Gastroesophageal sphincter (tissue), 4 donors: ENCODE data around the gene AMER2. TPM values are rescaled to one million over a fixed set of nuclear protein-coding genes. Genes with fewer than 3 reads are reported as not detected.

Experiments
- ATAC-seq: fragments of 150-250 bp; one replicate; pipeline ENCODE4 v1.9.1; 2016; ENCODE audit warnings: mild to moderate bottlenecking, moderate library complexity
- H3K27ac ChIP-seq, 4 donors: fragments of 200-600 bp; sonication (generic) in 3 of 4; 1 replicate in 3 of 4; 2 replicates in 1 of 4; pipeline ENCODE4 v1.5.1; 2016 to 2019
- H3K27me3 ChIP-seq: fragments of 200-600 bp; sonication (generic); one replicate; pipeline ENCODE4 v1.5.1; 2019
- H3K36me3 ChIP-seq, 2 donors: fragments of 200-600 bp; sonication (generic); one replicate each; pipeline ENCODE4 v1.5.1; 2019; ENCODE audit warnings: control low read depth in 1 of 2
- H3K4me1 ChIP-seq, 3 donors: fragments of 200-600 bp; sonication (generic); 1 replicate in 2 of 3; 2 replicates in 1 of 3; pipeline ENCODE4 v1.5.1; 2016 to 2019; ENCODE audit warnings: control low read depth in 2 of 3
- H3K4me3 ChIP-seq, 2 donors: fragments of 200-600 bp; sonication (generic); one replicate each; pipeline ENCODE4 v1.5.1; 2019; ENCODE audit warnings: mild to moderate bottlenecking in 1 of 2, moderate library complexity in 1 of 2
- H3K9me3 ChIP-seq, 3 donors: fragments of 200-600 bp; sonication (generic); one replicate each; pipeline ENCODE4 v1.5.1; 2017 to 2019; ENCODE audit warnings: control low read depth in 2 of 3
- CTCF ChIP-seq, 4 experiments: fragments of 200-600 bp in 2 of 4; fragments of 450-650 bp in 2 of 4; sonication (generic) in 1 of 4; IDR thresholded peaks; one replicate each; pipeline ENCODE4 v1.5.1; 2017 to 2019; ENCODE audit warnings: antibody characterized with exemption in 4 of 4, mild to moderate bottlenecking in 2 of 4, moderate library complexity in 2 of 4
- EP300 ChIP-seq: sonication (generic); formaldehyde crosslinking; IDR thresholded peaks from one replicate; pipeline ENCODE4 v1.6.1; 2017; ENCODE audit warnings: antibody characterized with exemption, mild to moderate bottlenecking
- POLR2A ChIP-seq, 2 donors: fragments of 450-650 bp; IDR thresholded peaks; one replicate each; pipeline ENCODE4 v1.6.1; 2017; ENCODE audit warnings: antibody characterized with exemption in 2 of 2, mild to moderate bottlenecking in 2 of 2, moderate library complexity in 1 of 2
- POLR2AphosphoS5 ChIP-seq: sonication (generic); formaldehyde crosslinking; IDR thresholded peaks from one replicate; pipeline ENCODE4 v1.6.1; 2017; ENCODE audit warnings: antibody characterized with exemption
- WGBS, 2 donors: methylation state at CpG; one replicate each; pipeline ENCODE4 v1.1.5; 2018; ENCODE audit warnings: low coverage in 1 of 2; 5-methylcytosine and 5-hydroxymethylcytosine counted together
- total RNA-seq, 4 donors: library from RNA; depleted of rRNA; stranded (reverse); fragments of >200 nt; gene quantifications; one replicate each; pipeline ENCODE4 v1.1.0, GENCODE V29; 2016

Gene AMER2
- total RNA-seq, 4 donors from 2014 or later, result 0.04 to 0.81 (median 0.31) TPM; not detected in 1

- H3K27me3 ChIP-seq, result peaks cover 42% of the 10 kb centered on the region
- no peak for TF ChIP-seq POLR2AphosphoS5
- TF ChIP-seq CTCF (IDR thresholded peaks at IDR 0.05), result no peak
- TF ChIP-seq EP300, result no peak
- no peak for TF ChIP-seq POLR2A (IDR thresholded peaks at IDR 0.05)
- H3K4me1 ChIP-seq, result no peaks in the 10 kb centered on the region
- no peak overlapping the region for H3K4me3 ChIP-seq
- H3K27ac ChIP-seq, result no peak overlapping the region
- whole genome bisulfite sequencing, 2 donors, result 51 to 68% methylated on average over 4 to 6 of the region's 8 CpGs
- no peak for ATAC-seq
- H3K36me3 ChIP-seq, result no peaks in the 10 kb centered on the region
- peaks cover 0 to 7% (median 0%) of the 10 kb centered on the region in 3 donors for H3K9me3 ChIP-seq
Observed at GRCh38 chr13:25192936-25193335, 20.8 kb upstream of the AMER2 start.

- peaks cover 47% of the 10 kb centered on the region for H3K27me3 ChIP-seq
- no peak overlapping the region for H3K4me3 ChIP-seq
- no peak for ATAC-seq
- no peak overlapping the region for H3K27ac ChIP-seq
- 100% methylated on average over 1 to 3 of the region's 8 CpGs for WGBS, 2 donors
- H3K36me3 ChIP-seq, result no peaks in the 10 kb centered on the region
- H3K9me3 ChIP-seq, result peaks cover 0 to 7% (median 0%) of the 10 kb centered on the region in 3 donors
- no peaks in the 10 kb centered on the region for H3K4me1 ChIP-seq
- TF ChIP-seq CTCF (IDR thresholded peaks at IDR 0.05) (no peak), POLR2AphosphoS5 (no peak), POLR2A (IDR thresholded peaks at IDR 0.05) (no peak), EP300 (no peak)
Observed at GRCh38 chr13:25192489-25192888, 20.4 kb upstream of the AMER2 start.

GRCh38 chr13:25192052-25192451, 20.0 kb upstream of the AMER2 start:
- 79 to 80% methylated on average over 2 of the region's 2 CpGs for WGBS, 2 donors
- no peak for ATAC-seq
- TF ChIP-seq CTCF (IDR thresholded peaks at IDR 0.05) (no peak), EP300 (no peak), POLR2AphosphoS5 (no peak), POLR2A (IDR thresholded peaks at IDR 0.05) (no peak)
- Histone ChIP-seq H3K36me3 (no peaks in the 10 kb centered on the region), H3K27me3 (peaks cover 50% of the 10 kb centered on the region), H3K9me3 (peaks cover 0 to 7% (median 0%) of the 10 kb centered on the region in 3 donors), H3K4me1 (no peaks in the 10 kb centered on the region), H3K27ac (no peak overlapping the region), H3K4me3 (no peak overlapping the region)

- H3K36me3 ChIP-seq, result no peaks in the 10 kb centered on the region
- peaks cover 0 to 7% (median 0%) of the 10 kb centered on the region in 3 donors for H3K9me3 ChIP-seq
- H3K4me3 ChIP-seq, result no peak overlapping the region
- H3K4me1 ChIP-seq, result no peaks in the 10 kb centered on the region
- no peak for ATAC-seq
- WGBS, 2 donors, result 42 to 50% methylated on average over 4 of the region's 4 CpGs
- no peak overlapping the region for H3K27ac ChIP-seq
- TF ChIP-seq CTCF (IDR thresholded peaks at IDR 0.05) (no peak), EP300 (no peak), POLR2A (IDR thresholded peaks at IDR 0.05) (no peak), POLR2AphosphoS5 (no peak)
- peaks cover 54% of the 10 kb centered on the region for H3K27me3 ChIP-seq
Observed at GRCh38 chr13:25190771-25191170, 18.7 kb upstream of the AMER2 start.

- TF ChIP-seq EP300 (no peak), POLR2A (IDR thresholded peaks at IDR 0.05) (no peak), CTCF (IDR thresholded peaks at IDR 0.05) (no peak), POLR2AphosphoS5 (no peak)
- no peak for ATAC-seq
- Histone ChIP-seq H3K27me3 (peaks cover 53% of the 10 kb centered on the region), H3K36me3 (no peaks in the 10 kb centered on the region), H3K9me3 (peaks cover 0 to 7% (median 0%) of the 10 kb centered on the region in 3 donors), H3K27ac (no peak overlapping the region), H3K4me3 (no peak overlapping the region), H3K4me1 (no peaks in the 10 kb centered on the region)
- WGBS, 2 donors, result 52% methylated on average over 5 of the region's 5 CpGs; no CpG with 5 or more reads in 1 of the 2 donors
Observed at GRCh38 chr13:25190256-25190655, 18.2 kb upstream of the AMER2 start.
